HG02852 (cell line): ENCODE results near the gene DUXB.
A peak's percentile ranks its signal among the peaks of the same experiment; 100 is the strongest.

Source experiments
- ATAC-seq: cut with Tn5 transposase; IDR thresholded peaks from one replicate; pipeline ENCODE4 v1.9.1; 2021; ENCODE audit warnings: mild to moderate bottlenecking, moderate library complexity; ENCODE audit not compliant: unreplicated experiment

DUXB gene

DNA sequence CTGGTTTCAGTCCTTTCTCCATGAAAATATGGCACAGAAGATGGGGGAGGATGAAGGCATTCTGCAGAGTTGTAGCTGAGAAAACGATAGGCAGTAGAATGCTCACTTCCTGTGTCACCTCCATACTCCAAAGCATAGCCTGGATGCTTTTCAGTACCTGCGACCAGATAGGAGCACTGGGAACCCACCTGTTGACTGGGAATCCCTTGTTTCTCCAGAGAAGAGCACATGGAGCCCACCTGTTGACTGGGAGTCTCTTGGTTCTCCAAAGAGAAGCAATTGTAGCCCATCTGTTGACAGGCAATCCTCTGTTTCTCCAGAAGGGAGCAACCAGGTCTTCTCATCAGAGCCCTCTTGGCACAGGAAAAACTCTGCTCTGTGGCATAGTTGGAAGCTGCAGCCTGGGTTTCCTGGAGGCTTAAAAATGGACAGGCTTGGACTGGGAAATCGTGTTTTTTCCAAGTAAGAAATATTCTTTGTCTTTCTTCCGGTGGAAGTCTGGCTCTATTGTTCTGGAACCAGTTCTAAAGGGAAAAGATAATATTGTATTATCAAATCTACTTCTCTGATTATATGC lies 40.4 kb downstream of the DUXB start:
- ATAC-seq: no peak

DNA sequence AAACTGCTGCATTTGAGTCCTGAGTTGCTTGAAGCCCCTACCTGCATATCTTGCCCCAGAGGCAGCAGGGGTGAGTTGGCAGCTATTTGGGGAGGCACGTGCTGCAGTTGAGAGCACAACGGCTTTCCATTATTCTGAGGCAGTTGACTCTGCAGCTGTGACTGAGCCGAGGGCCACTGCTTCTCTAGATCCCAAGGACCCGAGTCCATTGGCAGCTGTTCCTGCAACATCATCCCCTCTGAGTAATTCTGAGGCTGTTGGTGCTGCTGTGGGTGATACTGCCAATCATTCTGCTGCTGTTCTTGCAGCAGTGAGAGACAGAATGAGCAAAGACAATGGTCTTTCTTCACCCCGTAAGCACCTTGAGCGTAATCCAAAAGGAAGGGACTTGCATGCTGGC lies 40.9 kb downstream of the DUXB start:
- no peak for ATAC-seq

DNA sequence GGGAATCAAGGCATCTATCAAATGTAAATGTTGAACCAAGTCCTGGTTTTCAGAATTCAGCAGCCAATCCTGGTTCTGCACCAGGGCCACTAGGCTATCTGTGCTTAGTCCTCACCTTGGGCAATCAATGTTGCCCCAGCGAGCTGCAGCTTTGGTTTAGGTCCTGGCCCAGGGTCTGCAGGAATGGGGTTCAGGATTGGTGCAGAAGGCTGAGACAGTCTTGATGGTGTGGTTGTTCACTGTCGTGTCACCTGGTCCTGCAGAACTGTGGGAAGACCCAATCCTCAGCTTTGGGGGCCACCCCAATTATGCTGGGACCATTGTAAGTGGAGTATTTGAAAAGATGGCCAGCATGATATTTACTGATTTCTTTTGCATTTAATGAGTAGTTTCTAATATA lies 43.1 kb downstream of the DUXB start:
- ATAC-seq: no peak

DNA sequence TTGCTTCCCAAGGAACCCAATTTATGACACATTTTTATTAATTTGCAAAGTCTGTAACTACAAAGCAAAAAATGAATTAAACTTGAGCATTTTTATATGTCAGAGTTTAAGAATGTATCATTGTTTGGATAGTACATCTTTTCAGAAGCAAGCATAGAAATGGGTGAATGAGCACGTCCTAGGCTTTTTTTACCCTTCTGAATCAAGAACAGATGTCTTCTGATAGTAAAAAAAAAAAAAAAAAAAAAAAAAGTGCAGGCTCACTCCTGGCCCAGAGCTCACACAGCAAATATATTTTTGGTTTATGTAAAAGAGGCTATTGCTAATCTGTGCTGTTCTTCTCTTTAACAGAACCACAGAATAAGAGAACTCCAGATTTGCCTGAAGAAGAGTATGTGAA lies 47.3 kb downstream of the DUXB start:
- ATAC-seq: no peak

DNA sequence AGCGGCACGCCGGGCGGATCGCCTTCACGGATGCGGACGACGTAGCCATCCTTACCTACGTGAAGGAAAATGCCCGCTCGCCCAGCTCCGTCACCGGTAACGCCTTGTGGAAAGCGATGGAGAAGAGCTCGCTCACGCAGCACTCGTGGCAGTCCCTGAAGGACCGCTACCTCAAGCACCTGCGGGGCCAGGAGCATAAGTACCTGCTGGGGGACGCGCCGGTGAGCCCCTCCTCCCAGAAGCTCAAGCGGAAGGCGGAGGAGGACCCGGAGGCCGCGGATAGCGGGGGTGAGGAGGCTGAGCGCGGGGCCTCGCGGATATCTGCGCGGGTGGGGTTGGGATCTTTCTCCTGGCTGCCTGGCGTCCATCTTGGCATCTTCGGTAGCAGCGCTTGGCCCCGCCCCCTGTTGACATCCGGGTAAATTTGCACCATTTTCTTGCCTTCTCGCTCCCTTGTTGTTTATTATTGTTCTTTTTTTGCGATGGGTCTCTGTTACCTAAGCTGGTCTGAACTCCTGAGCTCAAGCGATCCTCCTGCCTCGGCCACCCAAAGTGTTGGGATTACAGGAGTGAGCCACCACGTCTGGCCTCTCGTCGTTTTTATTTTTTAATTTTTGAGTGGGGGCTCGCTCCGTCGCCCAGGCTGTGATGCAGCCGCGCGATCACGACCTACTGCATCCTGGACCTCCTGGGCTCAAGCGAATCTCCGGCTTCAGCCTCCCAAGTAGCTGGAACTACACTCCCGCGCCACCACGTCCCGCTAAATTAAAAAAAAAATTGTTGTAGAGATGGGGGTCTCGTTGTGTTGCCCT lies 52.8 kb downstream of the DUXB start:
- ATAC-seq: peak; percentile 35

- peak; percentile 83 for ATAC-seq
Observed at GRCh38 chr16:75647492-75648264, 53.6 kb downstream of the DUXB start, which contains the start of the genes KARS1 and TERF2IP. TSS of gene KARS1 (minus strand) at chr16:75647665. CDS start at chr16:75647639, 26 bp downstream. TSS of gene TERF2IP (plus strand) at chr16:75647773. CDS start at chr16:75647883, 110 bp downstream.

DNA sequence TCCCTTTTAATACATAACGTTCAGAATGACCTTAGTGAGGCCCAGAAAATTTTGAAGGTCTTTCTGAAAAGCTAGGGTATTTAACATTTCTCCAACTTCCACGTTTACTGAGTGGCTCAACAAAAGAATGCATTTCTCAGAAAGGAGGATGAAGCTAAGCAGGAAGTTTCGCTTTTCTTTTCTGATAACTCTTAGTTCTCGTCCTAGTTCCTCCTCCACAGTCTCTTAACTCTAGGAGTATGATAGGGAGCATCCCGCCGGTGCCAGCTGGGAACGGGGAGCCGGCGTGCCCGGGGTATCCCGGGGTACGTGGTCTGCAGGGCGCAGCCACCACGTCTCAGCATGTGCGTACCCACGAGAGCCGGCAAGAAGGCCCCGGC lies 54.2 kb downstream of the DUXB start:
- peak; percentile 17 for ATAC-seq

- ATAC-seq: no peak
Observed at GRCh38 chr16:75644240-75645012, 56.8 kb downstream of the DUXB start.
